ENCODE results near the gene LGI2. TPM values are rescaled to one million over a fixed set of nuclear protein-coding genes. Genes with fewer than 3 reads are reported as not detected.

Gene LGI2
- total and polyA plus RNA-seq, 2 of the 8 experiments (the other 6 are each of a cell fraction or from before 2014, with no cell fraction given) = 2.3 to 4.0 TPM

- TF ChIP-seq MAFK (IDR thresholded peaks at IDR 0.05; ENCODE audit: low read depth, low read length) = no peak
- no peak for TF ChIP-seq SP2 (IDR thresholded peaks at IDR 0.05; ENCODE audit: low read length)
These were observed 62.5 kb downstream of the LGI2 start (continued) for GRCh38 chr4:24968278-24968677.

All from H1 (cell line).